Measurements from ENCODE around the gene PPARG.

DNA sequence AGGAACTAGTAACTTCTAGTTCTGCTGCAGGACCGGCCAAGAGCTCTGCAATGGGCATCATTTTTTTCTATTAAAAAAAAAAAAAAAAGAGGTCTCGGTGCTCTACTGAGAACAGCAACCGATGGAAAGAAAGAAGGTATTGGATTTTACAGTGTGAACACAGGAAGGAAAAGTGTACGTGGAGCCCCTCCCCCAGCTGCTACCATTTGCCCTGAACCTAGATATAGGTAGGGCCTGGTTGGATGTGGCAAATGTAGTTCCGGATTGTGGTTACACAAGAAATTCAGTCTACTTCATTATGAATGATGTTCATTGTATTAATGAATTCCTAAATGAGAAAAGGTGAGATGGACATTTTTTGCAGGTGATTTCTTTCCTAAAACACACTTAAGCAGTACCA lies 17.9 kb upstream of the PPARG start:
- TF ChIP-seq, protein P1, sequence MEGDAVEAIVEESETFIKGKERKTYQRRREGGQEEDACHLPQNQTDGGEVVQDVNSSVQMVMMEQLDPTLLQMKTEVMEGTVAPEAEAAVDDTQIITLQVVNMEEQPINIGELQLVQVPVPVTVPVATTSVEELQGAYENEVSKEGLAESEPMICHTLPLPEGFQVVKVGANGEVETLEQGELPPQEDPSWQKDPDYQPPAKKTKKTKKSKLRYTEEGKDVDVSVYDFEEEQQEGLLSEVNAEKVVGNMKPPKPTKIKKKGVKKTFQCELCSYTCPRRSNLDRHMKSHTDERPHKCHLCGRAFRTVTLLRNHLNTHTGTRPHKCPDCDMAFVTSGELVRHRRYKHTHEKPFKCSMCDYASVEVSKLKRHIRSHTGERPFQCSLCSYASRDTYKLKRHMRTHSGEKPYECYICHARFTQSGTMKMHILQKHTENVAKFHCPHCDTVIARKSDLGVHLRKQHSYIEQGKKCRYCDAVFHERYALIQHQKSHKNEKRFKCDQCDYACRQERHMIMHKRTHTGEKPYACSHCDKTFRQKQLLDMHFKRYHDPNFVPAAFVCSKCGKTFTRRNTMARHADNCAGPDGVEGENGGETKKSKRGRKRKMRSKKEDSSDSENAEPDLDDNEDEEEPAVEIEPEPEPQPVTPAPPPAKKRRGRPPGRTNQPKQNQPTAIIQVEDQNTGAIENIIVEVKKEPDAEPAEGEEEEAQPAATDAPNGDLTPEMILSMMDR (IDR thresholded peaks at IDR 0.05; ENCODE audit: poor library complexity): no peak
- TF ChIP-seq EZH2 (IDR thresholded peaks at IDR 0.05; ENCODE audit: borderline replicate concordance): no peak

Measured in hepatocyte (in vitro differentiated cells).